Measurements from ENCODE around the gene FMO2. TPM values are rescaled to one million over a fixed set of nuclear protein-coding genes. Genes with fewer than 3 reads are reported as not detected.

Gene FMO2
- total RNA-seq, 2 donors from 2014 or later: 9.2 to 18.9 TPM

DNA sequence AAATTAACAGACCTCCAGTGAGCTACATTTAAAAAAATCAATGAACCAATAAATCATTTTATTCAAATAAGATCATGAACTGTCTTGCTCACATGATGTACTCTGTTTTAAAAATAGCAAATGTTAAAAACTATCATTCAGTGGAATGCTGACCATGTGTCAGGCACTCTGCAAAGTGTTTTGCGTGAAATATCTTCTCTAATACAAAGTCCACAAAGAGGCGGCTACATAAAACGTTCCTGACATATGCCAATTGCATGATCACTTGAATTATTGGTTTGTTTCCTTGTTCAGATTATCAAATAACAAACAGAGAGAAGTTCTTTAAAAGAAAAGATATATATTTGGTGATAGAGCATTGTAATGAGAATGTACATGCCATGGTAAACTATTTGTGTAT is 10.7 kb downstream of the FMO2 start:
- no peaks in the 10 kb centered on the region for H3K27me3 ChIP-seq
- peaks cover 5% of the 10 kb centered on the region for H3K4me1 ChIP-seq
- TF ChIP-seq, protein P1, sequence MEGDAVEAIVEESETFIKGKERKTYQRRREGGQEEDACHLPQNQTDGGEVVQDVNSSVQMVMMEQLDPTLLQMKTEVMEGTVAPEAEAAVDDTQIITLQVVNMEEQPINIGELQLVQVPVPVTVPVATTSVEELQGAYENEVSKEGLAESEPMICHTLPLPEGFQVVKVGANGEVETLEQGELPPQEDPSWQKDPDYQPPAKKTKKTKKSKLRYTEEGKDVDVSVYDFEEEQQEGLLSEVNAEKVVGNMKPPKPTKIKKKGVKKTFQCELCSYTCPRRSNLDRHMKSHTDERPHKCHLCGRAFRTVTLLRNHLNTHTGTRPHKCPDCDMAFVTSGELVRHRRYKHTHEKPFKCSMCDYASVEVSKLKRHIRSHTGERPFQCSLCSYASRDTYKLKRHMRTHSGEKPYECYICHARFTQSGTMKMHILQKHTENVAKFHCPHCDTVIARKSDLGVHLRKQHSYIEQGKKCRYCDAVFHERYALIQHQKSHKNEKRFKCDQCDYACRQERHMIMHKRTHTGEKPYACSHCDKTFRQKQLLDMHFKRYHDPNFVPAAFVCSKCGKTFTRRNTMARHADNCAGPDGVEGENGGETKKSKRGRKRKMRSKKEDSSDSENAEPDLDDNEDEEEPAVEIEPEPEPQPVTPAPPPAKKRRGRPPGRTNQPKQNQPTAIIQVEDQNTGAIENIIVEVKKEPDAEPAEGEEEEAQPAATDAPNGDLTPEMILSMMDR (IDR thresholded peaks at IDR 0.05): no peak
- no peak for TF ChIP-seq POLR2A (IDR thresholded peaks at IDR 0.05)
- no peak overlapping the region for H3K4me3 ChIP-seq
- DNase-seq: no peak
- no peaks in the 10 kb centered on the region for H3K9me3 ChIP-seq
- intact Hi-C loops (cut with DNase I): no loop called here
- 15 to 17% methylated on average over 3 of the region's 3 CpGs for WGBS, 2 donors
- ATAC-seq: no peak
- peak overlapping the region in 2 of 4 donors; percentile 0 to 31 for H3K27ac ChIP-seq
- no peaks in the 10 kb centered on the region for H3K36me3 ChIP-seq (replicated peaks in 1 of 2; ENCODE audit: insufficient read depth in 1 of 2, low read depth in 2 of 2)

DNA sequence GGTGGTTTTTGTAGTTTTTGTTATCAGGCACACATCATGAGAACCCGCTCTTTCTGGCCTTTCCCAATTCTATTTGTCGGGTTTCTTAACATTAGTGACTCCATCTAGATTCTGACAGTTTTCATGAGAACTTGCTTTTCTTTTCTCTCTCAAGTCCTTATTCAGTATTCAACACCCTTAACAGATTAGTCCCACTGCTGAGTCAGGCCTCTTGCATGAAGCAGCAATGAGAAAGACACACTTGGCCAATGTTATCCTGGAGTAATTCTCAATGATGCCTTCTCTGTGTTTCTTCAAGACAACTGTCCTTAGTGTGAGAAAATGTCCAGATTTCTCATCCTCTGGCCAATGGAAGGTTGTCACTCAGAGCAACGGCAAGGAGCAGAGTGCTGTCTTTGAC is 11.3 kb downstream of the FMO2 start:
- Histone ChIP-seq H3K4me3 (no peak overlapping the region), H3K4me1 (peaks cover 5% of the 10 kb centered on the region), H3K27me3 (no peaks in the 10 kb centered on the region), H3K9me3 (no peaks in the 10 kb centered on the region), H3K27ac (peak overlapping the region in 2 of 4 donors; percentile 0 to 31), H3K36me3 (replicated peaks in 1 of 2; ENCODE audit: insufficient read depth in 1 of 2, low read depth in 2 of 2) (no peaks in the 10 kb centered on the region)
- DNase-seq: no peak
- WGBS, 2 donors: 64 to 71% methylated on average over 3 of the region's 3 CpGs
- no peak for TF ChIP-seq POLR2A (IDR thresholded peaks at IDR 0.05)
- TF ChIP-seq, protein P1 (IDR thresholded peaks at IDR 0.05): no peak
- ATAC-seq: no peak
- intact Hi-C loops (cut with DNase I): no loop called here

- DNase-seq (no peak), ATAC-seq (no peak)
- Histone ChIP-seq H3K36me3 (replicated peaks in 1 of 2; ENCODE audit: insufficient read depth in 1 of 2, low read depth in 2 of 2) (no peaks in the 10 kb centered on the region), H3K4me1 (peaks cover 5% of the 10 kb centered on the region), H3K27ac (no peak overlapping the region), H3K27me3 (no peaks in the 10 kb centered on the region), H3K9me3 (no peaks in the 10 kb centered on the region), H3K4me3 (no peak overlapping the region)
- no peak for TF ChIP-seq POLR2A (IDR thresholded peaks at IDR 0.05)
- TF ChIP-seq, protein P1 (IDR thresholded peaks at IDR 0.05): no peak
- intact Hi-C loops (cut with DNase I): no loop called here
- 86 to 94% methylated on average over 3 of the region's 3 CpGs for WGBS, 2 donors
Observed at GRCh38 chr1:171198081-171198480, 13.0 kb downstream of the FMO2 start.

- Histone ChIP-seq H3K27me3 (no peaks in the 10 kb centered on the region), H3K36me3 (replicated peaks in 1 of 2; ENCODE audit: insufficient read depth in 1 of 2, low read depth in 2 of 2) (no peaks in the 10 kb centered on the region), H3K9me3 (no peaks in the 10 kb centered on the region), H3K27ac (no peak overlapping the region), H3K4me1 (no peaks in the 10 kb centered on the region), H3K4me3 (no peak overlapping the region)
- 78 to 80% methylated on average over 5 of the region's 5 CpGs for WGBS, 2 donors
- intact Hi-C loops (cut with DNase I): no loop called here
- no peak for DNase-seq
- TF ChIP-seq, protein P1 (IDR thresholded peaks at IDR 0.05): no peak
- no peak for ATAC-seq
Observed at GRCh38 chr1:171204296-171204695, 19.2 kb downstream of the FMO2 start.

DNA sequence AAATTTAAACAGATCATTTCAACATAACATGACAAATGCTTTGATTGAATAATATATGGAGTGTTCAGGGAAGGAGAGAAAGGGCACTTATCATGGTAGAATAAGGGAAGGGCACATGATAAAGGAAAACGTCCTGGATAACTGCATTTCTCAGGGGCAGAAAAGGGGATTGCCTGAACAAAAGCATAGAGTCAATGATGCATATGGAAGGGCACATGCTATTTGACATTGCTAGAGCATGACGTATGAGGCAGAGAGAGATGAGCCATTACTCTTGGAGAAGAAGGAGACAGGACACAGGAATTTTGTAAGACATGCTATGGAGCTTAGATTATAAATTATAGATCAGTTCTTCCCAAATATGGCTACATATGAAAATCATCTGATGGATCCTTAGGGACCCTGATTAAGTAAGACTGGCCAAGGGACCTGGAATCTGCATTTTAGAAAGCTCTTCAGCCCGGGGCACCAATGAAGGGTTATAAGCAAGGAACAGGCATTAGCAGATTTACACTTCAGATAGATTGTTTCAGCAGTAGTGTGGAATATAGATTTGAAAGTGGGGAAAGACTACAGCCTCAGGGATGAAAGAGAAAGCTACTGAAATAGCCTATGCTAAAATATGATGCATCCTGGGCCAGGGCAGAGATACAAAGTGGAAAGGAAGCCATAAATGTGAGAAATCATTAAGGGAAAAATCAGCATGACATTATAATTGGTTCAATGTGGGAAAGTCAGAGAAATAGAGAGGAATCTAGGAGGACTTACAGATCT is 21.3 kb downstream of the FMO2 start:
- TF ChIP-seq, protein P1 (IDR thresholded peaks at IDR 0.05): no peak
- no peak for TF ChIP-seq POLR2A (IDR thresholded peaks at IDR 0.05)
- WGBS, 2 donors: 65 to 71% methylated on average over 3 of the region's 3 CpGs
- DNase-seq (no peak), ATAC-seq (no peak)
- H3K9me3 ChIP-seq: no peaks in the 10 kb centered on the region
- H3K4me1 ChIP-seq: peaks cover 12% of the 10 kb centered on the region
- H3K27ac ChIP-seq: no peak overlapping the region
- no peak overlapping the region for H3K4me3 ChIP-seq
- H3K36me3 ChIP-seq (replicated peaks in 1 of 2; ENCODE audit: insufficient read depth in 1 of 2, low read depth in 2 of 2): no peaks in the 10 kb centered on the region
- no peaks in the 10 kb centered on the region for H3K27me3 ChIP-seq
- intact Hi-C loops (cut with DNase I): no loop called here

Data from body of pancreas (tissue), 4 donors.